PC-9 (cell line): ENCODE measurements around the gene BOD1.

Experiments used
- CTCF ChIP-seq: fragments of 200-600 bp; sonication (generic); conservative IDR thresholded peaks from 2 replicates; pipeline ENCODE4 v1.6.1; 2017; ENCODE audit warnings: mixed run types, antibody characterized with exemption, mild to moderate bottlenecking, moderate library complexity
- EZH2 ChIP-seq: fragments of 200-600 bp; sonication (generic); IDR thresholded peaks from 2 replicates; pipeline ENCODE4 v1.8.0; 2017; ENCODE audit warnings: antibody characterized with exemption, low read depth

- TF ChIP-seq CTCF (no peak), EZH2 (no peak)
These were observed 44.2 kb upstream of the BOD1 start for GRCh38 chr5:173660481-173661280.
